Trophoblast cell (in vitro differentiated cells and primary cell): Measurements from ENCODE around the gene ZNF414.

ENCODE experiments used
- DNase-seq, 2 donors: peaks; one replicate each; pipeline ENCODE4 v3.0.0-alpha.2; 2016
- H2AFZ ChIP-seq: 2 replicates; pipeline ENCODE4 v1.6.1; 2013; ENCODE audit warnings: low read length, moderate library complexity, mild to moderate bottlenecking; ENCODE audit not compliant: insufficient read depth, poor library complexity
- H2AK5ac ChIP-seq: 2 replicates; pipeline ENCODE4 v1.6.1; 2013; ENCODE audit warnings: mild to moderate bottlenecking, low read length
- H2BK120ac ChIP-seq: 2 replicates; pipeline ENCODE4 v1.6.1; 2013; ENCODE audit warnings: low read length, mild to moderate bottlenecking, moderate library complexity; ENCODE audit not compliant: insufficient read depth, poor library complexity
- H2BK12ac ChIP-seq: 2 replicates; pipeline ENCODE4 v1.6.1; 2013; ENCODE audit warnings: mild to moderate bottlenecking, low read length, moderate library complexity
- H2BK5ac ChIP-seq: 2 replicates; pipeline ENCODE4 v1.6.1; 2013; ENCODE audit warnings: low read length, low read depth, moderate library complexity, mild to moderate bottlenecking; ENCODE audit not compliant: poor library complexity
- H3K14ac ChIP-seq: 2 replicates; pipeline ENCODE4 v1.6.1; 2013; ENCODE audit warnings: mild to moderate bottlenecking, low read length
- H3K18ac ChIP-seq: 2 replicates; pipeline ENCODE4 v1.6.1; 2013; ENCODE audit warnings: mild to moderate bottlenecking, low read length
- H3K23ac ChIP-seq: 2 replicates; pipeline ENCODE4 v1.6.1; 2013; ENCODE audit warnings: low read length
- H3K27ac ChIP-seq: 2 replicates; pipeline ENCODE4 v1.5.1; 2013; ENCODE audit warnings: low read depth, mild to moderate bottlenecking, inconsistent platforms, low read length, moderate library complexity
- H3K27me3 ChIP-seq: 2 replicates; pipeline ENCODE4 v1.6.1; 2013; ENCODE audit warnings: inconsistent platforms, mild to moderate bottlenecking, low read length, moderate library complexity; ENCODE audit not compliant: insufficient read depth
- H3K36me3 ChIP-seq, 2 experiments: 1 replicate in 1 of 2; 2 replicates in 1 of 2; pipeline ENCODE4 v1.6.1; 2013; ENCODE audit warnings: low read length in 2 of 2, mild to moderate bottlenecking in 2 of 2, moderate library complexity in 1 of 2; ENCODE audit not compliant: insufficient read depth in 2 of 2, control insufficient read depth in 1 of 2
- H3K4ac ChIP-seq: 2 replicates; pipeline ENCODE4 v1.6.1; 2013; ENCODE audit warnings: low read depth, mild to moderate bottlenecking, low read length, moderate library complexity
- H3K4me1 ChIP-seq, 2 experiments: 1 replicate in 1 of 2; 2 replicates in 1 of 2; pipeline ENCODE4 v1.6.1; 2013; ENCODE audit warnings: low read length in 2 of 2, mild to moderate bottlenecking in 2 of 2, moderate library complexity in 1 of 2; ENCODE audit not compliant: insufficient read depth in 2 of 2, control insufficient read depth in 1 of 2
- H3K4me2 ChIP-seq: 2 replicates; pipeline ENCODE4 v1.6.1; 2013; ENCODE audit warnings: inconsistent platforms, mild to moderate bottlenecking, low read length, moderate library complexity
- H3K4me3 ChIP-seq: 2 replicates; pipeline ENCODE4 v1.5.1; 2013; ENCODE audit warnings: mild to moderate bottlenecking, low read depth, low read length, inconsistent platforms
- H3K79me1 ChIP-seq: one replicate; pipeline ENCODE4 v1.6.1; 2013; ENCODE audit warnings: low read length
- H3K79me2 ChIP-seq: 2 replicates; pipeline ENCODE4 v1.6.1; 2013; ENCODE audit warnings: low read length, mild to moderate bottlenecking; ENCODE audit not compliant: control insufficient read depth, insufficient read depth, poor library complexity
- H3K9ac ChIP-seq: 2 replicates; pipeline ENCODE4 v1.6.1; 2013; ENCODE audit warnings: mild to moderate bottlenecking, low read length
- H3K9me3 ChIP-seq: 2 replicates; pipeline ENCODE4 v1.6.1; 2013; ENCODE audit warnings: low read depth, mild to moderate bottlenecking, control low read depth, inconsistent platforms, low read length; ENCODE audit not compliant: insufficient read depth
- H4K12ac ChIP-seq: 2 replicates; pipeline ENCODE4 v1.6.1; 2013; ENCODE audit warnings: low read depth, mild to moderate bottlenecking, low read length, moderate library complexity
- H4K8ac ChIP-seq: 2 replicates; pipeline ENCODE4 v1.6.1; 2013; ENCODE audit warnings: low read depth, mild to moderate bottlenecking, low read length, moderate library complexity
- H4K91ac ChIP-seq: one replicate; pipeline ENCODE4 v1.6.1; 2013; ENCODE audit warnings: low read depth, mild to moderate bottlenecking, low read length, moderate library complexity
- WGBS: extraction: QIAGEN DNeasy Blood & Tissue Kit; methylation state at CpG from one replicate; pipeline ENCODE4 v1.1.7; 2013; ENCODE audit warnings: missing lambda C conversion rate; ENCODE audit not compliant: insufficient read length, insufficient coverage; ENCODE audit errors: extremely low coverage; 5-methylcytosine and 5-hydroxymethylcytosine counted together

ZNF414 gene

DNA sequence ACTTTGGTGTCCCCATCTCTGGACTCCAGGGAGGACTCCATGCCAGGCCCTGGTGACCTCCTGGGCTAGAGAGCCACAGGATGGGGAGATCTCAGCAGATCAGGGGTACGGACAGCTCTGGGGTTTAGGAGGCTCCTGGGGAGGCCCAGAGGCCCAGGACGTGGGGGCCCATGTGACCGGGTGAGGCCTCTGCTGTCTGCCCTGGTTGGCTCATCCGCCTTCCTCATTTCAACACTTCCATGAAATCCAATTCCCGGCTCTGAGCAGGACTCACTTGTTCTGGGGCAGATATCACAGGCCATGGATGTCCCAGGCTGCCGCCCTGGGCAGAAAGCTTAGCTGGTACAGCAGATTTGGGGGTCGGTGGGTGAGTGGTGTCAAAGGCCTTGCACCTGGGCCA lies 10.5 kb downstream of the ZNF414 start:
- Histone ChIP-seq H3K79me2 (peaks cover 3% of the 10 kb centered on the region), H3K36me3 (no peaks in the 10 kb centered on the region), H4K91ac (no peak overlapping the region), H4K8ac (no peak overlapping the region), H2BK5ac (no peak overlapping the region), H3K27ac (no peak overlapping the region), H2BK120ac (no peak overlapping the region), H3K79me1 (no peaks in the 10 kb centered on the region), H3K4me2 (no peak overlapping the region), H3K23ac (no peak overlapping the region), H4K12ac (no peak overlapping the region), H3K4ac (no peak overlapping the region), H3K18ac (no peak overlapping the region), H3K4me3 (no peak overlapping the region), H3K14ac (no peak overlapping the region), H3K9ac (no peak overlapping the region), H3K9me3 (no peaks in the 10 kb centered on the region), H2AFZ (no peak overlapping the region), H2AK5ac (no peak overlapping the region), H3K27me3 (no peaks in the 10 kb centered on the region), H3K4me1 (peaks cover 2 to 3% of the 10 kb centered on the region in 2 experiments), H2BK12ac (no peak overlapping the region)
- WGBS = no CpG with 5 or more reads among the region's 7 CpGs
- DNase-seq = no peak

DNA sequence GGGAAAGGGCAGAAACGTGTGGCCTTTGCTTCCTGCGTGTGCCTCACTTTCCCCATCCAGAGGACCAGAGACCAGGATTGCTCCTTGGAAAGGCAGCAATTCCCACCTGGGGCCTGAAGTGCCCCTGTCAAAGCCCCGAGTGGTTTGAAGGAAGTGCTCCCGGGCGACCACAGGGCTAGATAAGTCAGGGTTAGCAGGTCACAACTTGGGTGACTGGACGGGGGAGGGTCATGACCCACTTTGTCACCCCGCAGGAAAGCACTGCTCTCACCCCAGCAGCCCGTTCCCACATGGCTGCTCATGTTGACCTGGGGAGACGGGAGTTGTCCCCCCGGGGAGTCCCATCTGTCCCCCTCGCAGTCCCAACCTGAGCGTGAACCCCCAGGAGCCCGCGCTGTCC lies 12.0 kb downstream of the ZNF414 start:
- no peak overlapping the region for H2BK120ac ChIP-seq
- no peaks in the 10 kb centered on the region for H3K9me3 ChIP-seq
- no peak overlapping the region for H4K91ac ChIP-seq
- H2AFZ ChIP-seq = no peak overlapping the region
- H3K4me2 ChIP-seq = no peak overlapping the region
- no peak overlapping the region for H2BK5ac ChIP-seq
- H3K36me3 ChIP-seq = no peaks in the 10 kb centered on the region
- H3K14ac ChIP-seq = no peak overlapping the region
- H3K79me2 ChIP-seq = peaks cover 3% of the 10 kb centered on the region
- no peaks in the 10 kb centered on the region for H3K79me1 ChIP-seq
- no peak overlapping the region for H4K8ac ChIP-seq
- no peak overlapping the region for H3K23ac ChIP-seq
- H3K4me3 ChIP-seq = no peak overlapping the region
- H3K27me3 ChIP-seq = no peaks in the 10 kb centered on the region
- H3K9ac ChIP-seq = no peak overlapping the region
- no peak overlapping the region for H4K12ac ChIP-seq
- H3K4ac ChIP-seq = no peak overlapping the region
- H3K4me1 ChIP-seq = peaks cover 2 to 3% of the 10 kb centered on the region in 2 experiments
- no peak overlapping the region for H2AK5ac ChIP-seq
- H3K27ac ChIP-seq = no peak overlapping the region
- H2BK12ac ChIP-seq = no peak overlapping the region
- no CpG with 5 or more reads among the region's 14 CpGs for WGBS
- no peak for DNase-seq
- H3K18ac ChIP-seq = no peak overlapping the region

DNA sequence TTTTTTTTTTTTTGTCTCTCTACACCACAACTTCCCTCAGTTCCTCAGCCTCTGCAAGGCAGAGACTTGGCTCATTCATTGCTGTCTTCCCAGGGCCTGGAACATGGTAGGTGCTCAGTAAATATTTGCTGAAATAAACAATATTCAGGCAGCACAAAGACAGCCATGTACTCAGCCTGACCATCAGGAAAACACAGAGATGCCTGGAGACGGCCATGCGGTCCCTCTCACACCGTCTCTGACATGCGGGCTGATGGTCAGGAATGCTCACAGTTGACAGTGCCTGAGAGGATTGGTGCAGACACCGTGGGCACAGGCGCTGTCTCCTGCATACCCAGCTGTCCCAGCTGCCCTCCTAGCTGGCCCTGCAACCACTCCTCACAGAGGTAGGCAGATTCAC lies 12.5 kb downstream of the ZNF414 start:
- no peak overlapping the region for H2BK120ac ChIP-seq
- H3K4me1 ChIP-seq = peaks cover 2 to 3% of the 10 kb centered on the region in 2 experiments
- H3K14ac ChIP-seq = no peak overlapping the region
- no peak overlapping the region for H4K8ac ChIP-seq
- no peak overlapping the region for H3K23ac ChIP-seq
- no peaks in the 10 kb centered on the region for H3K9me3 ChIP-seq
- no peak overlapping the region for H3K4me3 ChIP-seq
- H3K36me3 ChIP-seq = no peaks in the 10 kb centered on the region
- H2BK12ac ChIP-seq = no peak overlapping the region
- H3K79me1 ChIP-seq = no peaks in the 10 kb centered on the region
- H4K12ac ChIP-seq = no peak overlapping the region
- H2AFZ ChIP-seq = no peak overlapping the region
- no peak overlapping the region for H2BK5ac ChIP-seq
- H3K9ac ChIP-seq = no peak overlapping the region
- no peak overlapping the region for H4K91ac ChIP-seq
- no peak overlapping the region for H2AK5ac ChIP-seq
- H3K4me2 ChIP-seq = no peak overlapping the region
- no peak overlapping the region for H3K18ac ChIP-seq
- H3K79me2 ChIP-seq = peaks cover 3% of the 10 kb centered on the region
- H3K27me3 ChIP-seq = no peaks in the 10 kb centered on the region
- no peak overlapping the region for H3K27ac ChIP-seq
- H3K4ac ChIP-seq = no peak overlapping the region
- DNase-seq = peak; percentile 22 to 70
- WGBS = no CpG with 5 or more reads among the region's 6 CpGs

DNA sequence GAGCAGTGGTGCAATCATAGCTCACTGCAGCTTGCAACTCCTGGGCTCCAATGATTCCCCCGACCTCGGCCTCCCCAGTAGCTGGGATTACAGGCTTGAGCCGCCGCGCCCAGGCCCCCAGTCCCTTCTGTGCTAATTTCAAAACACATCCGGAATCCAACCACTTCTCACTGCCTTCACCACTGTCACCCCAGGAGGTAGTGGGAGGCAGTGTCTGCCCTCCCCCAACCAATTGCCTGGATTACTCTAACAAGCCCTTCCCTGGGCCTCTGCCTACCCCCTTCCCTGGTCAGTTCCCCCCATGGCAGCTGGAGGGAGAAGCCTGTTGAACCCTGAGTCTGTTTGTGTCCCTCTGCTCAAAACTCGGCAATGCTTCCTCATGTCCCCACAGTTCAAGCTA lies 13.8 kb downstream of the ZNF414 start:
- H3K4ac ChIP-seq = no peak overlapping the region
- no peak overlapping the region for H3K4me2 ChIP-seq
- no peak overlapping the region for H4K12ac ChIP-seq
- no peaks in the 10 kb centered on the region for H3K4me1 ChIP-seq
- no peaks in the 10 kb centered on the region for H3K36me3 ChIP-seq
- no peak overlapping the region for H3K18ac ChIP-seq
- H3K79me2 ChIP-seq = no peaks in the 10 kb centered on the region
- no peak overlapping the region for H4K91ac ChIP-seq
- H3K27me3 ChIP-seq = no peaks in the 10 kb centered on the region
- H4K8ac ChIP-seq = no peak overlapping the region
- no peak overlapping the region for H2BK120ac ChIP-seq
- no peak overlapping the region for H3K27ac ChIP-seq
- no peak overlapping the region for H3K14ac ChIP-seq
- H2AK5ac ChIP-seq = no peak overlapping the region
- WGBS = no CpG with 5 or more reads among the region's 7 CpGs
- no peaks in the 10 kb centered on the region for H3K79me1 ChIP-seq
- H3K9ac ChIP-seq = no peak overlapping the region
- no peak overlapping the region for H2BK12ac ChIP-seq
- no peak overlapping the region for H3K23ac ChIP-seq
- H2BK5ac ChIP-seq = no peak overlapping the region
- H3K9me3 ChIP-seq = no peaks in the 10 kb centered on the region
- no peak overlapping the region for H2AFZ ChIP-seq
- H3K4me3 ChIP-seq = no peak overlapping the region
- no peak for DNase-seq
